ENCODE results near the gene ADARB1.

DNA sequence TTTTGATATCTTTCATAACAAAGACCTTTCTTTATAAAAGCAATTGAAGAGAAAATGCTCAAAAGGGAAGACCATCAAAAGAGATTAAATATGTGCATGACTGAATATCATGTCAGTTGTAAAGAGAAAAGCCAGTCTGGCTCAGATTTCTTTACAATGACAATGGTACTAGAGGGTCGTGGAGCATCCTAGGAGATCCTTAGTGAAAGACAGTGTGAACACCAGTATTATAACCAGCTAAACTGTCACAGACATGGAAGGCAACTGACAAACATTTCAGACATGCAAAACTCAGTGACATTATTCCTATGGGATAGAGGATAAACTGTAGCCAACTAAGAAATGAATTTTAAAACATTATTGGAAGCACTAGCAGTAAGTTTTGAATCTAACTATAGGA is 27.1 kb upstream of the ADARB1 start:
- no peak for TF ChIP-seq SP1 (IDR thresholded peaks at IDR 0.05)
- no peak for TF ChIP-seq FOXM1 (IDR thresholded peaks at IDR 0.05; ENCODE audit: borderline replicate concordance)
- no peak for TF ChIP-seq HDGF (IDR thresholded peaks at IDR 0.05; ENCODE audit: borderline replicate concordance)
- TF ChIP-seq ARNT (IDR thresholded peaks at IDR 0.05) = no peak
- no peak for TF ChIP-seq CTBP1 (IDR thresholded peaks at IDR 0.05; ENCODE audit: borderline replicate concordance)
- TF ChIP-seq TARDBP (IDR thresholded peaks at IDR 0.05) = no peak
- no peak for TF ChIP-seq BHLHE40 (IDR thresholded peaks at IDR 0.05; ENCODE audit: borderline replicate concordance)
- TF ChIP-seq PKNOX1 (IDR thresholded peaks at IDR 0.05) = no peak
- TF ChIP-seq FOXA1 (IDR thresholded peaks at IDR 0.05) = no peak
- no peak for TF ChIP-seq NFRKB (IDR thresholded peaks at IDR 0.05)
- TF ChIP-seq FOXK2 (IDR thresholded peaks at IDR 0.05) = no peak
- no peak for TF ChIP-seq ELF4 (IDR thresholded peaks at IDR 0.05)
- TF ChIP-seq L3MBTL2 (conservative IDR thresholded peaks at IDR 0.05) = no peak

Data from HEK293T (cell line).